HG02852 (cell line): ENCODE results near the gene CCDC186.
"Not testable (repeated sequence)": the region's sequence is repeated elsewhere in the genome, so short reads cannot be mapped to it uniquely, and the experiment has no call there.

ENCODE experiments used
- ATAC-seq: cut with Tn5 transposase; IDR thresholded peaks from one replicate; pipeline ENCODE4 v1.9.1; 2021; ENCODE audit warnings: mild to moderate bottlenecking, moderate library complexity; ENCODE audit not compliant: unreplicated experiment

Gene CCDC186

DNA sequence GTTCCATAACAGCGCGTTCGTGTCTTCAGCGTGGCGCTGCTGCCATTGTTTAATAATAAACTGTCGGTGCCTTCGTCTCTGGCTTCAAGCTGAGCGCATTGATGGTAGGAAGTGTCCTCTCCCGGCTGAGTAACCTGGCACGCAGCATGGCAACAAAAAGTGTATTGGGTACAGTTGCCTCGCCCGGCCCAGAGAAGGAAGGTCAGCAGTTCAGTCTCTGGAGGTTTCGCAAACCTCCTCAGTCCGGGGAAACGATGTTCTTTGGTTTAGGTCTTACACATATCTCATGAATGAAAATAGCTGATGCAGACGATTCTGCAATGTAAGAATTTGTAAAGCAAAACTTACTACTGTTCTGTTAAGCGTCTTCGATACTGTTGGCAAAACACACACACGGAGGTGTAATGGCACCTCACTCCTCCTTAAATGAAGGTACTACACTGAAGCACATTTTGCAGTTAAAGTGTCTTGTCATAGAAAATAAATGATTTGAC, 739 bp upstream of the CCDC186 start:
- no peak for ATAC-seq

DNA sequence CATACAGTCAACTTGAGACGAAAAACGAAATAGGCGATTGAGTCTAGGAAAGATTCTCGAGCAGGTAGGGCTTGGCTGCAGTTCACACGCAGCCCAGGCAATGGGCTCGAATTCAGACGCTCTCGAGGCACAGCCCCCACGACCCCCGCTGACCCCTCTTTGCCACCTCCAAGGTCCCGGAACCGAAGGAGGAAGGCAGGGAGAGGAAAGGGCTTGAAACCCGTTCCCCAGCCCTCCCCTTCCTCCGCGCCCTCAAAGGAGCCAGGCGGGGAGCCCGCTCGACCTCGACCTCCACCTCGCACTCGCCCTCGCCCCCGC, 441 bp downstream of the CCDC186 start:
- ATAC-seq: peak; percentile 6

DNA sequence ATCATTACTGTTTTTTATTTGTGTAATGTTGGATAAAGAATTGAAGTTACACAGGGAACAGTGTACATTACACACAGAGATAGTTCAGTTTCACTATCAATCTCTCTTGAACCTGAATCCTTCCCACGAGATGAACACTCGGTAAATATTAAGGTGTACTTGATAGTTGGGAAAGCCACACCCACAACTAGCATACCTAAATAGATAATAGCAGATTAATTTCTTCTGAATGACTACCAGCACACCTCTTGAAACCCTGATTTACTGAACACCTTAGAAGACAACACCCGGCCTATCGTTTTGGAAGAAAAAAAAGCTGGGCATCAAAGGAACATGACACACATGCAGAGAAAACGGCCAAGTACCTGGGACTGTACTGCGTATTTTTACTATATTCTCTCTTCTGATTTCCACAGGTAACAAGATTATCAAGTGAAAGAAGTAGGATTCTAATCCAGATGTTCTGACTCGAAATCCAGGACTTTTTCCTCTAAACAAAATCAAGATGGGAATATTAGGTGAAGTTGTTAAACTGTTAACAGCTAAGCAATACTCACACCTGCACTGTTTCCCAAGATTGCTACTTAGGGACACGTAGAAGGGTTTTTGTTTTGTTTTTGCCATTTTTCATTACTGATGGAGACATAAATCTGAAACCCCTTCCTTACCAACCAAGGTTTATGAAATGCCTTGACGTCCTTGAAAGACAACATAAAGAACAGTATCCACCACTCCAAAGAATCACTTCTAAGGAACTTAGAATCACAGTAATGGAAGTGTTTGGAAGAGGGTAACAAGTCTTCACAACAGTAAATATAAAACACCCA, 1.0 kb downstream of the CCDC186 start:
- no peak for ATAC-seq

DNA sequence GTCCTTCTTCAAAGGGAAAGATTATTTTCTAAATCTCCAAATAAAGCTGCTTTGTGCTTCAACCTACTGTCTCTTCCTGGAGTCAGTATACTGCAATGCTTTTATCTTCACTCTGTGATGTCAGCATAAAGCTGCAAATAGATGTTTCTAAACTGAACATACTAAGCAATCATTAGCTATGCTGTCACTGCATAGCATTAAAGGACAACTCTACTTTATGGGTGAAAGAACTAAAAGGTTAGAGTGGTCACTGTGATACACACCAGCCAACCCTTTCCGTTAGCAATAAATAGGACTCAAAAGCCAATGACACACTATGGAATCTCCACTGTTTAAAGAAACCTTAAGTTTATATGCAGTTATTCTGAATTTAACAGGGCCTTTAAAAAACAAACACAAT, 1.8 kb downstream of the CCDC186 start:
- no peak for ATAC-seq

DNA sequence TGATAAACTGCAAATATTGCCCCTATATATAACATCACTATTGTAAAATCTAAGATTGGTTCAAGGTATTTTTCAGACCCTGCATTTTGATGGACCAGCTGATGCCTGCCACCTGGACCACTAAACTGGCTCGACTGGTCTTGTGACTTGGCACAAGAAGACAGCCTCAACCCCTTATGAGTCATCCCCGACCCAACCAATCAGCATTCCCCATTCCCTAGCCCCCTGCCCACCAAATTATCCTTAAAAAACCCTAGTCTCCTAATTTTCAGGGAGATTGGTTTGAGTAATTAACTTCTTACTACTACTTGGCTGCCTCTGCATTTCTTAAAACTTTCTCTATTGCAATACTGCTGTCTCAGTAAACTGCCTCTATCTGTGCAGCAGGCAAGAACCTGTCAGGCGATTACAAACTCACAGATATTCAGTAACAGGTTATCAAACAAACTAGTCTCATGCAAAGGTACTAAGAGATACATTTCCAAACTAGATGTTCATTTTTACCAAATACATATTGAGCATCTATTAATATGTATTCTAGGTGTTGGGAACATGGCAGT, 5.5 kb downstream of the CCDC186 start:
- no peak for ATAC-seq

DNA sequence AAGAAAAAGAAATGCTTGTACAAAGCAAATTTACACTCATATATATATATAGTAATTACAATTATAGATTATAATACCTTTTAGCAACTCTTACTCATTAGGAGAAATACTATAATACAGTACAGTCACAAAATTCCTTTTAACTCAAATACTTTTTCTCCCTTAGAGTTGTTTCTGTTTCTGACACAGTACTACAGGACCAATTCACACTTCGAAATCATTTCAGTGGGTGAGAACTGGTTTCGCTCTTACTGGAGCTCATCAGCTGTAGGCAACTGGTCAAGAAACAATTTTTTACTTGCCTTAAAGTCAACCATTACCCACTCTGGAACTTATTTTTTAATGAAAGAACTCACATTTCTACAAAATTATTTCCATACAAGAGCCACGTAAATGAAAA, 6.0 kb downstream of the CCDC186 start:
- ATAC-seq: no peak

DNA sequence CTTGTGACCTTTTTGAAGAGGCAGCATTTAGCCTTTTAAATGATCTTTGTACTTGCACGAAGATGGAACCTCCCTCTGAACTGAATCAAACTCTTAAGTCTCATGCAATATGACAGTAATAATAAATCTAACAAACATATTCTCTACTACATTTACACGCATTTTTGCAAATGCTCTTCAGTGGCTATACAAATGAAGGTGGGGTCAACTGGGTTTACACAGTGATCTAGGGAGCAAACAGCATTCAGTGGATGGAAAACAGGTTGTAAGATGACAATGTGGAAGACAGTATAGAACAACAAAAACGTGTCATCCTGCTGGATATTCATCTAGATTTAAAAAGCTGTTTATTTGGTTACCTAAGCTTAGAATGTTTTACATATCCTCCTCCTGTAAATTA, 7.5 kb downstream of the CCDC186 start:
- ATAC-seq: no peak

DNA sequence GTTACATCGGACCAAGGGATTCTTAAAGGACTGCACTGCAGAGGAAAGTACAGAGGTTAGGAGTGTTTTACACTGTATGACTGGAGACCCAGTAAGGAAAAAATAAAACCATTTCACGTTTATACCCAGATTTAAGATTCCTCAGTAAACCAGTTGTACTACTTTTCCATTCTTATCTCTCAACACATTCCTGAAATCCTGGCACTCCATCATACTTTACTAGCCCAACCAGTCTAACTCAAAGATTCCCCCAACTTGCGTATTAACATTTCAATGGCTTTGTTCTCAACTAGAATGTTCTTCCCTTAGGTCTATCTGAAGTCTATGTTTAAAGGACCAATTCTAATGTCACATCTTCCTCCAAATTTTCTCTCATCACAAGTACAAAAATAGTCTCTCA, 8.0 kb downstream of the CCDC186 start:
- no peak for ATAC-seq

DNA sequence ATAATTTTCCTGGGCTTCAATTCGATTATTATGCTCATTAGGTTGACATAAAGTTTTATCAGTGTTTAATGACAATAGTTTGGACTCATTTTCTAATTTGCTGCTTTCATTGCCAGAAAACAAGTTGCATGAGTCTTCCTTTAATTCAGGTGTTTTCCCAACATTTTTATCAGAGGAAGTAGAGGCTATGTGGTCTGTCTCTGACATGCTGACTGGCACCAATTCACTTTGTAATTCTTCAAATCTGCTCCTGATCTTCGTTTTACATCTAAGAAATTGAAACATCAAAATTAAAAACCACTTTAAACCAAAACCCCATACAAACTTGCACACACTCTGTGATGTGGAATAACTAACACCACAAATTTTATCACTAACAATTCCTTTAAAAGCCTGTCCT, 10.9 kb downstream of the CCDC186 start:
- no peak for ATAC-seq

DNA sequence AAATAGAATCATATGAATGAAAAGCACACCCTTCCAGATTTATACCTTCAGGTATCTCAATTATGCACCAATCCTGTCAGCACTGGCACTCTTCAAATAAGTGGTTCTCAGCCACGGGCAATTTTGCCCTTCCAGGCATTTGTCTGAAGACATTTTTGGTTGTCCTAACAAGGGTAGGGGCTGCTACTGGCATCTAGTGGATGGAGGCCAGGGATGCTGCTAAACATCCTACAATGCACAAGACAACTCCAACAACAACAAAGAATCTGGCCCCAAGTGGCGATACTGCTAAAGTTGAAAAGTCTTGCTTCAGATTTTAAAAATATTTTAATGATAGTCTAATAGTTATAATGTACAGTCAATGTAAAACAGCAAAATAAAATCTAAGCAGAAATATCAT, 16.1 kb downstream of the CCDC186 start:
- no peak for ATAC-seq

DNA sequence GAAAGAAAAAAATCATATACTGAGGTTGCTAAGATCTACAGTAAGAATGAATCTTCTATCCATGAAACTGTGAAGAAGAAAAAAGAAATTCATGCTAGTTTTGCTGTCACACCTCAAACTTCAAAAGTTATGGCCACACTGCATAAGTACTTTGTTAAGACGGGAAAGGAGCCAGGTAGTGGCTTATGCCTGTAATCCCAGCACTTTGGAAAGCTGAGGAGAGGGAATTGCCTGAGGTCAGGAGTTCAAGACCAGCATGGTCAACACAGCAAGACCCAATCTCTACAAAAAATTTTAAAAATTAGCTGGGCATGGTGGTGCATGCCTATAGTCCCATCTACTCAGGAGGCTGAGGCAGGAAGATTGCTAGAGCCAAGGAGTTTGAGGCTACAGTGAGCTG, 22.1 kb downstream of the CCDC186 start:
- no peak for ATAC-seq

DNA sequence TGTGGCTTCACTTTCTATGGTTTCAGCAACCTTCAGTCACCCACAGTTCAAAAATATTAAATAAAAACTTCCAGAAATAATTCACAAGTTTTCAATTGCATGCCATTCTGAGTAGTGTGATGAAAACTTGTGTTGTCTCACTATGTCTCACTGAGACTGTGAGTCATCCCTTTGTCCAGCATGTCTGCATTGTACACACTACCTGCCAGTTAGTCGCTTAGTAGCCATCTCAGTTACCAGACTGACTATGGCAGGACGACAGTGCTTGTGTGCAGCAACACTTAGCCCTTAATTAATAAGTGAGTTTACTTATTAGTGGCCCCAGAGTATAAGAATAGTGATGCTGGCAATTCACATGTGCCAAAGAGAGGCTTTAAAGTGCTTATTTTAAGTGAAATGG, 22.5 kb downstream of the CCDC186 start:
- no peak for ATAC-seq

DNA sequence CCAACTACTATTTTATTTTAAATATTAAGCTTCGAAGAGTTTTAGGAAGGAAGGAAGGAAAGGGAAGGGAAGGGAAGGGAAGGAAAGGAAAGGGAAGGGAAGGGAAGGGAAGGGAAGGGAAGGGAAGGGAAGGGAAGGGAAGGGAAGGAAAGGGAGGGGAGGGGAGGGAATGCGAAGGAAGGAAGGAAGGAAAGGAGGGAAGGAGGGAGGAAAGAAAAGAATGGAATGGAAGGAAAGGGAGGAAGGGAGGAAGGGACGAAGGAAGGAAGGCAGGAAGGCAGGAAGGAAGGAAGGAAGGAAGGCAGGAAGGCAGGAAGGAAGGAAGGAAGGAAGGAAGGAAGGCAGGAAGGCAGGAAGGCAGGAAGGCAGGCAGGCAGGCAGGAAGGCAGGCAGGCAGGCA, 24.5 kb downstream of the CCDC186 start:
- ATAC-seq: not testable (repeated sequence)

DNA sequence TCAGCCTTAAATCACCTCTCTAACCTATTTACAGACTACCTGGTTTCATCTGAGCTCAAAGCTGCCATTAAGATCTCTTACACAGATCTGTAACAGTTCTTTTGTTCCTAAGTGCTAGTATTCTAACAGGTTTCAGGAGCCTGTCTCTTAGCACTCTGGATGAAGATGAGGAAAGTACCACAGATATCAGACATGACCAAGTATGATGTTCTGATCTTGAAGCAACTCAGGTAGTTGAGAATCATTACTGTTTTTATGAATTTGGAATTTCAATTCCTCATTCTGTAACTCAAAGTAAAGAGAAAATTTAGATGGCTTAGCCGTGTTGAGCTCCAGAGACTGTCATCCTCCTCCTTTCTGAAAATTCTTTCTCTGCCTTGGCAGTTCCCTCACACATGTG, 30.8 kb downstream of the CCDC186 start:
- ATAC-seq: no peak

DNA sequence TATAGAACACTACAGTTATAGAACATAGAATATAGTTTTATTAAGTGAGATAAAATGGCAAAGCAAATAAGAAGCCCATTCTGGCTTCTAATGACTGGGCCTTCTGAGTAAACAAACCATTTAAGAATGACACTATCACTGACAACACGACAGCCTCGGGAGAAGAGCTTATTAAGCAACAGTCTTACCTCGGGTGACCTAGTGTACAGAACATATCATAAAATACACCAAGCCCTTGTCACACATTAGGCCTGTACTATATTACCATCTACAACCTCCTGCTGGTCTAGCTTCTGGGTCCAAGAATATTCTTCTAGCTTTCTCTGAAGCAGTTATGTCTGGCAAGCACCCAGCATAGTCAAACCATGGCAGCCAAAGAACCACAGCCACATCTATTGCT, 32.0 kb downstream of the CCDC186 start:
- ATAC-seq: no peak

DNA sequence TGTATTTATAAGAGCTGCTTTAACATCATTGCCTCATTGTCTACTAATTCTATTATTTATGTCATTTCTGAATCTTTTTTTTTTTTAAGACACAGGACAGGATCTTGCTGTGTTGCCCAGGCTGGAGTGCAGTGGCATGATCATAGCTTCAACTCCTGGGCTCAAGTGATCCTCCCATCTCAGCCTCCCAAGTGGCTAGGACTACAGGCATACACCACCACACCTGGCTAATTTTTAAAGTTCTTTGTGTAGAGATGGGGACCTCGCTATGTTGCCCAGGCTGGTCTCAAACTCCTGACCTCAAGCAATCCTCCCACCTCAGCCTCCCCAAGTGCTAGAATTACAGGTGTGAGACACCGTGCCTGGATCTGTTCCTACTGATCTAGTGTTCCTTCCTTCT, 33.2 kb downstream of the CCDC186 start:
- ATAC-seq: not testable (repeated sequence)

DNA sequence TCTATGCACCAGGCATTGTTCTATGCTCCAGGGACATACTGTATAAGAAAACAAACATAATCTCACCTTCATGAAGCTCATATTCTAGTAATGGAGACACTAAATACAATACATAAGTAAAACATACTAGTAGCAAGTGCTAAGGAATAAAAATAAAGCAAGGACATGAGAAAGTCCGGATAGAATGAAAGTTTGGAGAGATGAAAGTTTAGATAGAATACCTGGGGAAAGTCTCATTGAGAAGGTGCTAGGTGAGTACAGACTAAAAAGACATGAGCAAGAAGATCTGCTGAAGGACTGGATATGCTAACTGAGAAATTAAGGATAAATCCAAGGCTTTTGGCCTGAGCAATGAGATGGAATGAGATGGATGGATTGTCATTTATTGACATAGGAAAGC, 34.0 kb downstream of the CCDC186 start:
- no peak for ATAC-seq

DNA sequence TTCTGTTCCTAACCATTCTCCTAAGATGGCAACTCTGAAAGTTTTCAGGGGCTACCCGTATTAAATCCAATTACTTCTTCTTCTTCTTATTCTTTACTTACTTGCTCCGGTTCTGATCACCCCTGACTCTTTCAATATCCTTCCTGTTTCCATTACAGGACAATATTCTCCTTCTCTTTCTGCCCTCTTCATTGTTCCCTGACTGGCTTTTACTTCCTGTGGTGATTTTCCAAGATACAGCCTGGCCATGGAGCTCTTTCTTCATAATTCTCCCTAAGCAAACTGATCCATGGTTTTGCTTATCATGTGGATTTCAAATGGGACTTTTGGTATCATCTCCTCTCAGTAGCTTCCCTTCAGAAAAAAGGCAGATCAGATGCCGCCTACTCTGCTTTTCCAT, 35.4 kb downstream of the CCDC186 start:
- ATAC-seq: no peak

DNA sequence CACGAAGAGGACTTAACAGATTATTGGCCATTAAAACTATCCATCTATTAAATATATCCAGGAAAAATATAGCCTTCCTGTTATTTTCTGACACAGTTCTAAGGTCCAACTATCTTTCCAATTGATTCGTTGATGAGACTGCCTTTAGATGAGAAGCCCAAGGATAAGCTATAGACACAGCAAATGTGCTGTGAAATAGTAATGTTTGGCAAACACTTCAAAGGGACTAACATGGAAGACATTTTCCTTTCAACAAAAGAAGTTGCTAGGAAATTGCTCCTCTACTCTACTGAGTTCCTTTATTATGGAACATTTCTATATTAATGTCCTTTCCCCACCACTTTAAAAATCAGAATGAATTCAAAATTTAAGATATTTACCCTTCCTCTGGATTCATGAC, 38.5 kb downstream of the CCDC186 start:
- no peak for ATAC-seq

DNA sequence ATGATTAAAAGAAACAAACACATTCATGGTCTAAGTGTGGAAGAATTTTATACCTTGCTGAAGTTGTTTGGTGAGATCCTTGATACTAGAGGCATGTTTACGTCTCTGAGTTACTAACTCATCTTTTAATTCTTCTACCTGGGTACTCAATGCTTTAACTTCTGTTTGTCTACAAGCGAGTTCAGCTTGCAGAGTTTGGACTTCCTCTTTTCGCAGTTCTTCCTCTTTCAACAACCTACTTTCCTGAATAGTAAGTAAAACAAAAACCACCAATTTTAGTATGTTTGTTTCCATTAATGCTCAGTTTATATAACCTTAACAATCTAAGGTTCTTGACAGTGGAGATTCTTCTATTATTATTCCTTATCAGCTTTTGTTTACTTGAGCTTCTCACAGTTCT, 42.9 kb downstream of the CCDC186 start:
- ATAC-seq: peak; percentile 72

DNA sequence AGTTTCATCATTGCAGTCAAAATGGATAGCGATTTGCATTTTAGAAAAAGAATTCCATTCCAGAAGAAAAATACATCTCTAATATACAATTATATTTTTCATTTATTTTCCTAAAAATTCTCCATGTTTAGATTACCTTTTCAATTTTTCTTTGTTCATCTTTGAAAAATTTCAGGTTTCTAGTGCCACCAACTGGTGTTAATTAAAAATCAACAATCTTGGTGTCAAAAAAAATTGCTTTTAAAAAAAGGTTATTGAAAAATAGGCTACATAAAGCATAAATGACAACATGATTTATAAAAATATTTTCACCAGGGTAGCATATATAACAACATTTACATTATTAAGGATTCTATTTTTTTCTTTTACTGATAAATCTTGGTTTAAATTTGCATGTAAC, 53.0 kb downstream of the CCDC186 start:
- ATAC-seq: no peak

DNA sequence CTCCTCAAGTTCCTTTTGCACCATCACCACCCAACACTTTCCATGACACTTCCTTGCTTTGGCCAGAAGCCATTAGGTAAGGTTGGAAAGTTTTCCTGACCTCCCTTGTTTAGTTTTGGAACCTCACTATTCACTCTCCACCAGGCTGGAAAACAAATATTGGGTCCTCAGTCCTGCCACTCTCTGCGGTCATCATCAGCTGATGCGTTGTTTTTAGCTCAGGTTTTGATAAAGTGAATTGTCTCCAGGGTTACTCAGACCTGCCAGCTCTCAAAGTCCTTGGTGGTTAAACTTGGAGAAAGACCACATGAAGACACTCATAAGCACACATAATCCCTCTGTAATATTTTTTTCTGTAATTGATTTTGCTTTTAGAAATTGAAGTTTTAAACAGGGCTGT, 55.5 kb downstream of the CCDC186 start:
- ATAC-seq: no peak

DNA sequence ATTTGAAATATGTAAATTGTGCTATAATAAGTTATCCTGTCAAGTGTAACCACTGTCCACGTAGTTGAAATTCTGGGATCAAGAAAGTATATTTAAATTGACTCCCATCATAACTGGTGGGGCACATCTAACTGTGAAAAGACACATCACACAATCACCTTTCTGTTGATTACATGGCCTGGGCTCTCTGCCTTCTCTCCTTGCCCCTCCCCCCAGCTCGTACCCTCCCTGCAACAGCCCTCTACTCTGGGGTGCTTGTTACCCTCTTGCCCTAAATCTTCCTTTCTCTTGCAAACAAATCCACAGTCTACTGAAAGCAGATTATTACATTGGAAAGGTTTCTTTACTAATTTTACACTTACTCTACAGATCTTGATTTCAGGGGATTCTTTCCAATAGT, 56.3 kb downstream of the CCDC186 start:
- no peak for ATAC-seq
